ENCODE results near the gene CMTR1.

The CMTR1 gene

GRCh38 chr6:37514321-37514771, 81.3 kb downstream of the CMTR1 start:
- no peak overlapping the region for H3K27ac ChIP-seq (ENCODE audit: poor library complexity, severe bottlenecking)
- H3K9me3 ChIP-seq (ENCODE audit: severe bottlenecking), result no peaks in the 10 kb centered on the region
- no peaks in the 10 kb centered on the region for H3K36me3 ChIP-seq (ENCODE audit: low read depth)
- H3K27me3 ChIP-seq (ENCODE audit: insufficient read depth, poor library complexity, severe bottlenecking), result no peaks in the 10 kb centered on the region
- DNase-seq (ENCODE audit: low spot score) (no peak), ATAC-seq (ENCODE audit: low read depth) (peak; percentile 85)
- TF ChIP-seq, protein P1, sequence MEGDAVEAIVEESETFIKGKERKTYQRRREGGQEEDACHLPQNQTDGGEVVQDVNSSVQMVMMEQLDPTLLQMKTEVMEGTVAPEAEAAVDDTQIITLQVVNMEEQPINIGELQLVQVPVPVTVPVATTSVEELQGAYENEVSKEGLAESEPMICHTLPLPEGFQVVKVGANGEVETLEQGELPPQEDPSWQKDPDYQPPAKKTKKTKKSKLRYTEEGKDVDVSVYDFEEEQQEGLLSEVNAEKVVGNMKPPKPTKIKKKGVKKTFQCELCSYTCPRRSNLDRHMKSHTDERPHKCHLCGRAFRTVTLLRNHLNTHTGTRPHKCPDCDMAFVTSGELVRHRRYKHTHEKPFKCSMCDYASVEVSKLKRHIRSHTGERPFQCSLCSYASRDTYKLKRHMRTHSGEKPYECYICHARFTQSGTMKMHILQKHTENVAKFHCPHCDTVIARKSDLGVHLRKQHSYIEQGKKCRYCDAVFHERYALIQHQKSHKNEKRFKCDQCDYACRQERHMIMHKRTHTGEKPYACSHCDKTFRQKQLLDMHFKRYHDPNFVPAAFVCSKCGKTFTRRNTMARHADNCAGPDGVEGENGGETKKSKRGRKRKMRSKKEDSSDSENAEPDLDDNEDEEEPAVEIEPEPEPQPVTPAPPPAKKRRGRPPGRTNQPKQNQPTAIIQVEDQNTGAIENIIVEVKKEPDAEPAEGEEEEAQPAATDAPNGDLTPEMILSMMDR (IDR thresholded peaks at IDR 0.05; ENCODE audit: poor library complexity, severe bottlenecking), result no peak
- no peak overlapping the region for H3K4me3 ChIP-seq (ENCODE audit: severe bottlenecking)
- H3K4me1 ChIP-seq (ENCODE audit: insufficient read depth, poor library complexity, severe bottlenecking), result peaks cover 7% of the 10 kb centered on the region

DNA sequence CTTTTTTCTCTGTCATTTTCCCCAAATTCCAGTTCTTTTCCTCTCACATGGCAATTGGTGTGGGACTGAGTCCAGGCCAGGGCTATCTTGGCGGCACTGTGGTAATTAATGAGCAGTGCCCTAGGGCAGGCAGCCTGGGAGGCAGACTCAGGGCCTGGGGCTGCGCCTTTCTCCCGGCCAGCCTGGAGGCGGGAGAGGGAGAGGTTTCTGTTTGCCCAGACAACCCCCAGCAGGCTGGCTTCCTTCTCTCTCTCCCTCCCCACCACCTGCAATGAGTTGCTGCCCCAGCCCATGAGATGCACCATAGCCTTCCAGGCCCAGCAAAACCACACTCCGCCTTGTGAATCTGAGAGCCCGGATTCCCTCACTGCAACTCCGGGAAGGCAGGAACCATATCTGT, 81.8 kb downstream of the CMTR1 start:
- Histone ChIP-seq H3K4me3 (ENCODE audit: severe bottlenecking) (no peak overlapping the region), H3K27ac (ENCODE audit: poor library complexity, severe bottlenecking) (no peak overlapping the region), H3K4me1 (ENCODE audit: insufficient read depth, poor library complexity, severe bottlenecking) (peaks cover 7% of the 10 kb centered on the region), H3K36me3 (ENCODE audit: low read depth) (no peaks in the 10 kb centered on the region), H3K27me3 (ENCODE audit: insufficient read depth, poor library complexity, severe bottlenecking) (no peaks in the 10 kb centered on the region), H3K9me3 (ENCODE audit: severe bottlenecking) (no peaks in the 10 kb centered on the region)
- TF ChIP-seq, protein P1 (IDR thresholded peaks at IDR 0.05; ENCODE audit: poor library complexity, severe bottlenecking), result no peak
- ATAC-seq (ENCODE audit: low read depth) (no peak), DNase-seq (ENCODE audit: low spot score) (no peak)

DNA sequence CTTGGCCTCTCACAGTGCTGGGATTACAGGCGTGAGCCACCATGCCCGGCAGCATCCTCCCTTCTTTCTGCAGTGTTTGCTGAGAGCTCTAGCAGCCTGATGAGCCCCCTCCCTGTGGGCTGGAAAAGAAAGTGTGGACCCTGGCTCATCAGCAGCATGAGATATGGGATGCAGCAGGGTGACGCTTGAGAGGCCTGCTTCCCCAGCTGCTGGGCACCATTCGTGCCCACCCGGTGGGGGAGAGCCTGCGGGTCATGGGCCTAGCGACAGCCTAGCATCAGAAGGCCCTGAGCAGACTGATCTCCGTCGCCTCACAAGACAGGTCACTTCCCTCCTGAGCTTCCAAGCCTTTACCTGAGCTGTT, 82.7 kb downstream of the CMTR1 start:
- TF ChIP-seq, protein P1 (IDR thresholded peaks at IDR 0.05; ENCODE audit: poor library complexity, severe bottlenecking), result no peak
- DNase-seq (ENCODE audit: low spot score), result no peak
- H3K36me3 ChIP-seq (ENCODE audit: low read depth), result no peaks in the 10 kb centered on the region
- H3K4me3 ChIP-seq (ENCODE audit: severe bottlenecking), result no peak overlapping the region
- H3K4me1 ChIP-seq (ENCODE audit: insufficient read depth, poor library complexity, severe bottlenecking), result peaks cover 7% of the 10 kb centered on the region
- H3K9me3 ChIP-seq (ENCODE audit: severe bottlenecking), result no peaks in the 10 kb centered on the region
- no peak overlapping the region for H3K27ac ChIP-seq (ENCODE audit: poor library complexity, severe bottlenecking)
- H3K27me3 ChIP-seq (ENCODE audit: insufficient read depth, poor library complexity, severe bottlenecking), result no peaks in the 10 kb centered on the region
- ATAC-seq (ENCODE audit: low read depth), result no peak

DNA sequence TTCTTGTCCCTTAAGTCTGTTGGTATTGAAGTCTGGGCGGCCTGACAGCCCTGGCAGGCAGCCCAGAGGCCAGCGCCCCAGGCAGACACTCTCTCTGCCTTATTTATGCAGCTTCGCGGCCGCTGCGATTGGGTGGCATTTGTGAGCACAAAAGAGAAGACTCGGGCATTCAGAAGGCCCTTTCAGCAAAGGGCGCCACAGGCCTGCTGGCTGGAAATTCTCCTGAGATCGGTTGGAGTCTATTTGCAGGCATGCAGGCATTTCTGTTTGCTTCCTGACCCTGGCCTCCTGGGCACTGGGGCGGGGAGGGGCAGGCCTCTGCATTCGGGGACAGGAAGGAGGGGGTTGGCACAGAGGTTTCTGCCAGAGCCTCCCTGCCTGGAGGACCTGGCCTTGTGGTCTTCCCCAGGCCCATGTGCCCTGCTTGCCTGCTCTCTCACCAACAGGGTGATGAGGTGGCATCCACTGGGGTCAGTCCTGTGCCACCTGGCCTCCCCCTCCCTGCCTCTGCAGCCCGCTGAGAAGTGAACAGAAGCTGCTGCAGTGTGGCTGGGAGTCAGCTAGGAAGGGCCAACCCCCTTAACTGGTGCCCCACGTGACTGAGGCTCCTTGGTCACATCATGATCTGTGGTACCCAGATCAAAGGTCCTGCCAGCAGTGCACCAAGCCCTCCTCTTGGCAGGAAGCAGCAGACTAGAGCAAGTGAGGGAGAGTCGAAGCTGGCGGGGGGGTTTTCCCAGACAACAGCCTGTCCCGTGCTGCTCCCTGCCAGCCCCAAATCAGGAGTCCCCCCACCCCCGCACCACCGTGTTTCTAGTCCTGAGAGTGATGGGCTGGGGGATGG, 83.3 kb downstream of the CMTR1 start:
- TF ChIP-seq, protein P1 (IDR thresholded peaks at IDR 0.05; ENCODE audit: poor library complexity, severe bottlenecking), result no peak
- H3K27ac ChIP-seq (ENCODE audit: poor library complexity, severe bottlenecking), result no peak overlapping the region
- H3K36me3 ChIP-seq (ENCODE audit: low read depth), result no peaks in the 10 kb centered on the region
- DNase-seq (ENCODE audit: low spot score) (no peak), ATAC-seq (ENCODE audit: low read depth) (0 out of 3 replicates have a peak, but pooled peaks have one; percentile 21)
- H3K4me3 ChIP-seq (ENCODE audit: severe bottlenecking), result no peak overlapping the region
- no peaks in the 10 kb centered on the region for H3K9me3 ChIP-seq (ENCODE audit: severe bottlenecking)
- no peaks in the 10 kb centered on the region for H3K27me3 ChIP-seq (ENCODE audit: insufficient read depth, poor library complexity, severe bottlenecking)
- H3K4me1 ChIP-seq (ENCODE audit: insufficient read depth, poor library complexity, severe bottlenecking), result peaks cover 7% of the 10 kb centered on the region

DNA sequence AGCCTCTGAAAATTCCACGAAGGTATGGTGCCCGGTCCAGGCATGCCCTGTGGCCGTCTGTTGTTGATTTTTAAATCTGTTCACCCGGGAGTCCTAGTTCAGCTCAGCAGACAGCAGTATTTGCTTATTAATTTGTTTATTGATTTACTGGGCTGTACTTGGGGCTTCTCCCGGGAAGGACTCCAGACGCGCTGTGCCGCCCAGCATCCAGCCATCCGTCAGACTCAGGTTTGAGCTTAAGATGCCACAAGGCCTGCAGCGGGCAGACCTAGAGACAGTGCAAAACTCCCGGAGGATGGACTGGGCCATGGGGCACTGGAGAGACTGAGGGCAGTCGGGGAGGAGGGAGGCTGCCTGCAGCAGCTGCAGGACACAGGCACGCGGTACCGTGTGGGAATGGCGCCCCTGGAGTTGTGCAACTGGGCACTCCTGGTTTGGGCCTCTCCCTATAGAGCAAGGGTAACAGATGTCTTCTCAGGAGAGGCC, 83.9 kb downstream of the CMTR1 start:
- TF ChIP-seq, protein P1 (IDR thresholded peaks at IDR 0.05; ENCODE audit: poor library complexity, severe bottlenecking), result no peak
- peaks cover 7% of the 10 kb centered on the region for H3K4me1 ChIP-seq (ENCODE audit: insufficient read depth, poor library complexity, severe bottlenecking)
- no peak for ATAC-seq (ENCODE audit: low read depth)
- H3K27me3 ChIP-seq (ENCODE audit: insufficient read depth, poor library complexity, severe bottlenecking), result no peaks in the 10 kb centered on the region
- H3K9me3 ChIP-seq (ENCODE audit: severe bottlenecking), result no peaks in the 10 kb centered on the region
- no peak overlapping the region for H3K4me3 ChIP-seq (ENCODE audit: severe bottlenecking)
- no peak for DNase-seq (ENCODE audit: low spot score)
- H3K27ac ChIP-seq (ENCODE audit: poor library complexity, severe bottlenecking), result no peak overlapping the region
- H3K36me3 ChIP-seq (ENCODE audit: low read depth), result no peaks in the 10 kb centered on the region
